ACC112 (cell line): ENCODE measurements around the gene TAAR8.
"Not testable (repeated sequence)": the region's sequence is repeated elsewhere in the genome, so short reads cannot be mapped to it uniquely, and the experiment has no call there.

Experiments
- H2AFZ ChIP-seq: fragments of 200-600 bp; sonication (generic); one replicate; pipeline ENCODE4 v1.6.0; 2017; ENCODE audit warnings: antibody characterized with exemption, low read length; ENCODE audit not compliant: unreplicated experiment
- H3K27ac ChIP-seq: fragments of 200-600 bp; sonication (generic); 2 replicates; pipeline ENCODE4 v1.5.1; 2014; ENCODE audit warnings: low read depth, mild to moderate bottlenecking, antibody characterized with exemption, low read length, moderate library complexity
- H3K27me3 ChIP-seq: fragments of 200-600 bp; sonication (generic); 2 replicates; pipeline ENCODE4 v1.6.1; 2014; ENCODE audit warnings: mild to moderate bottlenecking, antibody characterized with exemption, low read length, moderate library complexity, mixed read lengths; ENCODE audit not compliant: insufficient read depth
- H3K36me3 ChIP-seq: fragments of 200-600 bp; sonication (generic); 2 replicates; pipeline ENCODE4 v1.6.1; 2016; ENCODE audit warnings: mild to moderate bottlenecking, antibody characterized with exemption, low read length, moderate library complexity, mixed read lengths; ENCODE audit not compliant: insufficient read depth
- H3K4me1 ChIP-seq: fragments of 200-600 bp; sonication (generic); one replicate; pipeline ENCODE4 v1.6.1; 2016; ENCODE audit warnings: low read length, mixed read lengths; ENCODE audit not compliant: insufficient read depth, unreplicated experiment, control insufficient read depth
- H3K4me3 ChIP-seq: fragments of 200-600 bp; sonication (generic); 2 replicates; pipeline ENCODE4 v1.5.1; 2014; ENCODE audit warnings: mild to moderate bottlenecking, low read depth, low read length
- H3K79me2 ChIP-seq: fragments of 200-600 bp; sonication (generic); one replicate; pipeline ENCODE4 v1.6.0; 2016; ENCODE audit warnings: low read length; ENCODE audit not compliant: control insufficient read depth, unreplicated experiment, insufficient read depth

The TAAR8 gene

GRCh38 chr6:132544826-132545225 is 7.6 kb upstream of the TAAR8 start:
- peaks cover 84% of the 10 kb centered on the region for H3K27me3 ChIP-seq
- no peaks in the 10 kb centered on the region for H3K79me2 ChIP-seq
- H3K4me1 ChIP-seq = no peaks in the 10 kb centered on the region
- H3K4me3 ChIP-seq = no peak overlapping the region
- no peak overlapping the region for H3K27ac ChIP-seq
- H2AFZ ChIP-seq = no peak overlapping the region
- H3K36me3 ChIP-seq = no peaks in the 10 kb centered on the region

- H3K27me3 ChIP-seq = peaks cover 83% of the 10 kb centered on the region
- H3K36me3 ChIP-seq = no peaks in the 10 kb centered on the region
- no peaks in the 10 kb centered on the region for H3K4me1 ChIP-seq
- H2AFZ ChIP-seq = no peak overlapping the region
- H3K4me3 ChIP-seq = no peak overlapping the region
- no peaks in the 10 kb centered on the region for H3K79me2 ChIP-seq
- no peak overlapping the region for H3K27ac ChIP-seq
These were observed 3.6 kb upstream of the TAAR8 start for GRCh38 chr6:132548746-132549463.

- H3K27me3 ChIP-seq = peaks cover 82% of the 10 kb centered on the region
- no peaks in the 10 kb centered on the region for H3K79me2 ChIP-seq
- no peaks in the 10 kb centered on the region for H3K4me1 ChIP-seq
- H2AFZ ChIP-seq = no peak overlapping the region
- no peak overlapping the region for H3K4me3 ChIP-seq
- no peaks in the 10 kb centered on the region for H3K36me3 ChIP-seq
- H3K27ac ChIP-seq = no peak overlapping the region
These were observed 1.3 kb upstream of the TAAR8 start for GRCh38 chr6:132551214-132551613.

- not testable (repeated sequence) for H3K4me1 ChIP-seq, H2AFZ ChIP-seq, H3K79me2 ChIP-seq, H3K4me3 ChIP-seq, H3K36me3 ChIP-seq, H3K27ac ChIP-seq
- H3K27me3 ChIP-seq = peaks cover 83% of the 10 kb centered on the region
These were observed 7.6 kb downstream of the TAAR8 start for GRCh38 chr6:132560087-132560486.

- H3K4me3 ChIP-seq = no peak overlapping the region
- no peaks in the 10 kb centered on the region for H3K36me3 ChIP-seq
- H2AFZ ChIP-seq = no peak overlapping the region
- no peaks in the 10 kb centered on the region for H3K79me2 ChIP-seq
- no peak overlapping the region for H3K27ac ChIP-seq
- H3K4me1 ChIP-seq = no peaks in the 10 kb centered on the region
- peaks cover 97% of the 10 kb centered on the region for H3K27me3 ChIP-seq
These were observed 13.9 kb downstream of the TAAR8 start for GRCh38 chr6:132566404-132566803.

GRCh38 chr6:132567566-132567965 is 15.1 kb downstream of the TAAR8 start:
- no peaks in the 10 kb centered on the region for H3K4me1 ChIP-seq
- no peaks in the 10 kb centered on the region for H3K36me3 ChIP-seq
- H3K27me3 ChIP-seq = peaks cover 97% of the 10 kb centered on the region
- no peak overlapping the region for H3K4me3 ChIP-seq
- no peak overlapping the region for H3K27ac ChIP-seq
- no peak overlapping the region for H2AFZ ChIP-seq
- no peaks in the 10 kb centered on the region for H3K79me2 ChIP-seq

GRCh38 chr6:132568611-132569010 is 16.1 kb downstream of the TAAR8 start:
- peaks cover 95% of the 10 kb centered on the region for H3K27me3 ChIP-seq
- no peaks in the 10 kb centered on the region for H3K36me3 ChIP-seq
- no peaks in the 10 kb centered on the region for H3K4me1 ChIP-seq
- no peak overlapping the region for H3K4me3 ChIP-seq
- no peak overlapping the region for H2AFZ ChIP-seq
- no peak overlapping the region for H3K27ac ChIP-seq
- no peaks in the 10 kb centered on the region for H3K79me2 ChIP-seq

GRCh38 chr6:132569170-132569569 is 16.7 kb downstream of the TAAR8 start:
- Histone ChIP-seq H2AFZ (no peak overlapping the region), H3K79me2 (no peaks in the 10 kb centered on the region), H3K36me3 (no peaks in the 10 kb centered on the region), H3K27ac (no peak overlapping the region), H3K4me3 (no peak overlapping the region), H3K27me3 (peaks cover 95% of the 10 kb centered on the region), H3K4me1 (no peaks in the 10 kb centered on the region)

GRCh38 chr6:132570221-132570777 is 17.8 kb downstream of the TAAR8 start, which contains the start of gene TAAR6:
Gene TAAR6 (plus strand): TSS chr6:132570322. CDS start chr6:132570322, 0 bp downstream.
- Histone ChIP-seq H3K4me1 (no peaks in the 10 kb centered on the region), H3K79me2 (no peaks in the 10 kb centered on the region), H3K27me3 (peaks cover 95% of the 10 kb centered on the region), H3K27ac (no peak within 1 kb of the TSS), H3K36me3 (no peaks in the 10 kb centered on the region), H2AFZ (no peak within 1 kb of the TSS), H3K4me3 (no peak within 1 kb of the TSS)

GRCh38 chr6:132571774-132572173 is 19.3 kb downstream of the TAAR8 start:
- Histone ChIP-seq H3K36me3 (no peaks in the 10 kb centered on the region), H3K27ac (no peak overlapping the region), H3K79me2 (no peaks in the 10 kb centered on the region), H3K4me1 (no peaks in the 10 kb centered on the region), H3K4me3 (no peak overlapping the region), H3K27me3 (peaks cover 95% of the 10 kb centered on the region), H2AFZ (no peak overlapping the region)

- H3K27me3 ChIP-seq = peaks cover 69% of the 10 kb centered on the region
- no peak overlapping the region for H3K27ac ChIP-seq
These were observed 32.2 kb downstream of the TAAR8 start for GRCh38 chr6:132584698-132585097.

More at GRCh38 chr6:132584698-132585097, 32.2 kb downstream of the TAAR8 start:
- no peak overlapping the region for H2AFZ ChIP-seq
- H3K4me3 ChIP-seq = no peak overlapping the region
- no peaks in the 10 kb centered on the region for H3K4me1 ChIP-seq
- no peaks in the 10 kb centered on the region for H3K36me3 ChIP-seq
- no peaks in the 10 kb centered on the region for H3K79me2 ChIP-seq
